Measurements from ENCODE around the gene CYP2E1.
"Not testable (repeated sequence)": the region's sequence is repeated elsewhere in the genome, so short reads cannot be mapped to it uniquely, and the experiment has no call there.

Gene CYP2E1

GRCh38 chr10:133528296-133528844 lies 1.2 kb downstream of the CYP2E1 start:
- DNase-seq (ENCODE audit: low read depth in 2 of 2), result no peak

GRCh38 chr10:133528845-133529575 lies 1.8 kb downstream of the CYP2E1 start:
- no peak for DNase-seq (ENCODE audit: low read depth in 2 of 2)

GRCh38 chr10:133529576-133529946 lies 2.4 kb downstream of the CYP2E1 start:
- DNase-seq (ENCODE audit: low read depth in 2 of 2), result no peak

GRCh38 chr10:133530506-133530905 lies 3.3 kb downstream of the CYP2E1 start:
- DNase-seq (ENCODE audit: low read depth in 2 of 2), result no peak

- no peak for DNase-seq (ENCODE audit: low read depth in 2 of 2)
Measured at GRCh38 chr10:133532871-133533270, 5.7 kb downstream of the CYP2E1 start.

GRCh38 chr10:133534417-133534816 lies 7.3 kb downstream of the CYP2E1 start:
- DNase-seq (ENCODE audit: low read depth in 2 of 2), result no peak

GRCh38 chr10:133536198-133536597 lies 9.0 kb downstream of the CYP2E1 start:
- no peak for DNase-seq (ENCODE audit: low read depth in 2 of 2)

GRCh38 chr10:133537546-133538545 lies 10.7 kb downstream of the CYP2E1 start:
- no peak for DNase-seq (ENCODE audit: low read depth in 2 of 2)

GRCh38 chr10:133541441-133541975 lies 14.3 kb downstream of the CYP2E1 start:
- not testable (repeated sequence) for DNase-seq (ENCODE audit: low read depth in 2 of 2)

GRCh38 chr10:133544506-133544905 lies 17.3 kb downstream of the CYP2E1 start:
- DNase-seq (ENCODE audit: low read depth in 2 of 2), result no peak

- no peak for DNase-seq (ENCODE audit: low read depth in 2 of 2)
Measured at GRCh38 chr10:133554600-133554999, 27.4 kb downstream of the CYP2E1 start.

- DNase-seq (ENCODE audit: low read depth in 2 of 2), result no peak
Measured at GRCh38 chr10:133555521-133555920, 28.4 kb downstream of the CYP2E1 start.

GRCh38 chr10:133557381-133557780 lies 30.2 kb downstream of the CYP2E1 start:
- no peak for DNase-seq (ENCODE audit: low read depth in 2 of 2)

GRCh38 chr10:133559216-133559615 lies 32.1 kb downstream of the CYP2E1 start:
- no peak for DNase-seq (ENCODE audit: low read depth in 2 of 2)

GRCh38 chr10:133564816-133565215 lies 37.7 kb downstream of the CYP2E1 start:
- no peak for DNase-seq (ENCODE audit: low read depth in 2 of 2)

- no peak for DNase-seq (ENCODE audit: low read depth in 2 of 2)
Measured at GRCh38 chr10:133565441-133566294, 38.5 kb downstream of the CYP2E1 start, which contains the start of gene SYCE1. SYCE1 (minus strand) TSS chr10:133565583; CDS start chr10:133565529, 54 bp downstream.

- DNase-seq (ENCODE audit: low read depth in 2 of 2), result no peak
Measured at GRCh38 chr10:133567119-133567518, 40.0 kb downstream of the CYP2E1 start.

- DNase-seq (ENCODE audit: low read depth in 2 of 2), result no peak
Measured at GRCh38 chr10:133567609-133568286, 40.6 kb downstream of the CYP2E1 start.

- DNase-seq (ENCODE audit: low read depth in 2 of 2), result no peak
Measured at GRCh38 chr10:133568287-133568614, 41.1 kb downstream of the CYP2E1 start.

GRCh38 chr10:133568831-133569527 lies 41.8 kb downstream of the CYP2E1 start:
- not testable (repeated sequence) for DNase-seq (ENCODE audit: low read depth in 2 of 2)
